GM21526 (cell line): ENCODE data around the gene ZNF341.
"Not testable (repeated sequence)": the region's sequence is repeated elsewhere in the genome, so short reads cannot be mapped to it uniquely, and the experiment has no call there.

Experiments used
- ATAC-seq: cut with Tn5 transposase; IDR thresholded peaks from one replicate; pipeline ENCODE4 v1.9.1; 2021; ENCODE audit warnings: moderate library complexity; ENCODE audit not compliant: unreplicated experiment, low FRiP score

Gene ZNF341

GRCh38 chr20:33727806-33728205 lies 4.0 kb upstream of the ZNF341 start:
- ATAC-seq, result no peak

GRCh38 chr20:33728463-33728862 lies 3.3 kb upstream of the ZNF341 start:
- ATAC-seq, result no peak

GRCh38 chr20:33729101-33729500 lies 2.7 kb upstream of the ZNF341 start:
- no peak for ATAC-seq

GRCh38 chr20:33730946-33731692 lies 677 bp upstream of the ZNF341 start:
- ATAC-seq, result no peak

GRCh38 chr20:33732166-33732970 lies 572 bp downstream of the ZNF341 start:
- ATAC-seq, result peak; percentile 56

GRCh38 chr20:33733654-33734576 lies 2.1 kb downstream of the ZNF341 start:
- no peak for ATAC-seq

GRCh38 chr20:33736962-33737361 lies 5.2 kb downstream of the ZNF341 start:
- ATAC-seq, result no peak

GRCh38 chr20:33739493-33739892 lies 7.7 kb downstream of the ZNF341 start:
- ATAC-seq, result no peak

- ATAC-seq, result no peak
Observed at GRCh38 chr20:33740189-33740588, 8.4 kb downstream of the ZNF341 start.

GRCh38 chr20:33744181-33744580 lies 12.4 kb downstream of the ZNF341 start:
- no peak for ATAC-seq

GRCh38 chr20:33744773-33745385 lies 13.1 kb downstream of the ZNF341 start:
- ATAC-seq, result no peak

GRCh38 chr20:33746325-33746998 lies 14.7 kb downstream of the ZNF341 start:
- ATAC-seq, result no peak

- no peak for ATAC-seq
Observed at GRCh38 chr20:33751775-33752174, 20.0 kb downstream of the ZNF341 start.

- no peak for ATAC-seq
Observed at GRCh38 chr20:33753143-33753542, 21.3 kb downstream of the ZNF341 start.

GRCh38 chr20:33753763-33754162 lies 22.0 kb downstream of the ZNF341 start:
- ATAC-seq, result no peak

- not testable (repeated sequence) for ATAC-seq
Observed at GRCh38 chr20:33755936-33756490, 24.2 kb downstream of the ZNF341 start.

GRCh38 chr20:33757046-33757445 lies 25.2 kb downstream of the ZNF341 start:
- no peak for ATAC-seq

GRCh38 chr20:33757458-33757857 lies 25.7 kb downstream of the ZNF341 start:
- no peak for ATAC-seq

GRCh38 chr20:33761698-33762250 lies 30.0 kb downstream of the ZNF341 start:
- no peak for ATAC-seq
